Activated T-cell treated with anti-CD3 and anti-CD28 coated beads, Interleukin-2, amount 50 U/mL, for 24 hours (primary cell): Measurements from ENCODE around the gene ZMYND12.
A peak's percentile ranks its signal among the peaks of the same experiment; 100 is the strongest.

ENCODE experiments used
- DNase-seq: peaks from one replicate; pipeline ENCODE4 v3.0.0-alpha.2; 2020
- H3K27ac Mint-ChIP-seq: 2 replicates; pipeline ENCODE4 v1.8.0; 2020; ENCODE audit warnings: mild to moderate bottlenecking, mixed read lengths
- H3K27me3 Mint-ChIP-seq: 2 replicates; pipeline ENCODE4 v1.8.0; 2020; ENCODE audit warnings: mixed read lengths
- H3K36me3 Mint-ChIP-seq: 2 replicates; pipeline ENCODE4 v1.8.0; 2020; ENCODE audit warnings: low read depth, mixed read lengths
- H3K4me1 Mint-ChIP-seq: 2 replicates; pipeline ENCODE4 v1.8.0; 2020; ENCODE audit warnings: low read depth, mixed read lengths
- H3K4me3 Mint-ChIP-seq: 2 replicates; pipeline ENCODE4 v1.8.0; 2020; ENCODE audit warnings: mild to moderate bottlenecking, moderate library complexity, mixed read lengths
- H3K9me3 Mint-ChIP-seq: 2 replicates; pipeline ENCODE4 v1.8.0; 2020; ENCODE audit warnings: mixed read lengths

ZMYND12 gene

DNA sequence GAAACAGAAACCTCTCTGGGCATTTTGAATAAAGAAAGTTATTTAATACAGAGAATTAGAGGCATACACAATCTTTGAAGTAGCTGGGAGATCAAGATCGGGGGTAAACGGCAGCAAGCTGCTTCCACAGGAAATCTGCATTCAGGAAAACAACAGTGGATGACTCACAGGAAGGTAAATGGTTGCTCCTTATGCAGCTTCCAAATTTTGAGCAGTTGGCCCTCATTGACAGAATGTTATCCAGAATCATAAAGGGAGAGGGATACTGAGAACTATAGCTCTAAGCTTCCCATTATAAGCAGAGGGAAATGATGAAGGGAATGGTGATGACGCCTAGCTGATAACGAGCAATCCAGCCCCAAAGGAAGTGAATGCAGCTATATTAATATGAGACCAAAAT lies 28.6 kb downstream of the ZMYND12 start:
- Mint-ChIP-seq H3K4me3 (no peak overlapping the region), H3K27me3 (peaks cover 2% of the 10 kb centered on the region), H3K4me1 (no peaks in the 10 kb centered on the region), H3K9me3 (no peaks in the 10 kb centered on the region), H3K36me3 (no peaks in the 10 kb centered on the region), H3K27ac (no peak overlapping the region)
- no peak for DNase-seq

DNA sequence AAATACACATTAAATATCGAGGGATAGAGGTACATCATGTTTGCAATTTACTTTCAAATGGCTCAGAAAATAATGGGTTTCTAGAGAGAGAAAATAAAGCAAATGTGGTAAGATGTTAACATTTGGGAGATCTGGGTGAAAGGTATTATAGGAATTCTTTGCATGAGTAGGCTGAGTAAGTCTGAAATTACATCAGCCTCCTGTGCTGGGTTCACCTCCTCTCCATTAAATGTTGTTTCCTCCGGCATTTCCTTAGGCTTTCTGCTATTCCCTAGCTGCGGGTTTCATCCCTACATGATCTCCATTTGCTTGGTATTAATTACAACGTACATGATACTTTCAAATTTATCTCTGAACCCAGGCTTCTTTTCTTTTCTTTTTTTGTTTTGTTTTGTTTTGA lies 31.6 kb downstream of the ZMYND12 start:
- H3K9me3 Mint-ChIP-seq = no peaks in the 10 kb centered on the region
- no peak for DNase-seq
- H3K27ac Mint-ChIP-seq = no peak overlapping the region
- no peaks in the 10 kb centered on the region for H3K36me3 Mint-ChIP-seq
- no peak overlapping the region for H3K4me3 Mint-ChIP-seq
- peaks cover 7% of the 10 kb centered on the region for H3K27me3 Mint-ChIP-seq
- no peaks in the 10 kb centered on the region for H3K4me1 Mint-ChIP-seq

DNA sequence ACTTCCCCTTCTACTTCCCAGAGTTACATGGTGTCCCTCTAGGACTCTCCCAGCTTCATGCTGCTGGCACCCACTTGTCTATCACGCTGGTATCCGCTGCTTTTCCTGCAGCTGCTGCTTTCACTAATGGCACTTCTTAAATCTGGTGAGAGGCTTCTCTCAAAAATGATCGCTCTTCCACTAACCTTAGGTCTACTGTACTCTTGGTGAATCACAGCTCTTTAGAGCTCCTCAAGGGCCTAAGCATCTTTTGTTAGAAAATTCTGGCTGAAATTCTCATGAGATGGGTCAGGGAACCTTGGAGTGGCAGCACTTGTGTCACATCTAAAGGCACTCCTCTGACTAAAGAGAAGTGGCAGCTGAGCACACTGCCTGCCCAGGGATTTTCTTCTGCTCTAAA lies 32.1 kb downstream of the ZMYND12 start:
- peaks cover 7% of the 10 kb centered on the region for H3K27me3 Mint-ChIP-seq
- no peak overlapping the region for H3K27ac Mint-ChIP-seq
- H3K4me3 Mint-ChIP-seq = no peak overlapping the region
- no peaks in the 10 kb centered on the region for H3K4me1 Mint-ChIP-seq
- H3K9me3 Mint-ChIP-seq = no peaks in the 10 kb centered on the region
- H3K36me3 Mint-ChIP-seq = no peaks in the 10 kb centered on the region
- no peak for DNase-seq

DNA sequence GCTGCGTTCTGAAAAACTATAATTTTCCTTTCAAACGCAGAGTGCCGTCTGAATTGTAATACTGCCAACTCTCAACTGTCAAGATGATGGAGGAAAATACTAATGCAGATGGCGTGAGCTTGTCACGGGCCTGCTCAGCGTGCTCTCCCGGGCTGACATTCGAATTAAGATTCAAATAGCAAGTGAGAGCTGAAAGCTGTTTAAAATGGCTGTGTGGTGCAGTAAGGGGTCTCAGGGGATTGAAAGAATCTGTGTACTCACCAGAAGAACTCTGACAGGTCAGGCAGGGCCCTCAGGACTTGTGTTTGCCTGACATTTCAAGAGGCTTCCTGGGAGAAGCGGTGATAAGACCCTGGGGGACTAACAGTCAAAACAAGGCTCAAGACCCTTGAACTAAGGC lies 33.1 kb downstream of the ZMYND12 start:
- no peak overlapping the region for H3K27ac Mint-ChIP-seq
- no peaks in the 10 kb centered on the region for H3K36me3 Mint-ChIP-seq
- peaks cover 7% of the 10 kb centered on the region for H3K27me3 Mint-ChIP-seq
- no peaks in the 10 kb centered on the region for H3K4me1 Mint-ChIP-seq
- no peak for DNase-seq
- H3K4me3 Mint-ChIP-seq = no peak overlapping the region
- H3K9me3 Mint-ChIP-seq = no peaks in the 10 kb centered on the region

- Mint-ChIP-seq H3K27ac (no peak overlapping the region), H3K9me3 (no peaks in the 10 kb centered on the region), H3K4me3 (no peak overlapping the region), H3K27me3 (peaks cover 7% of the 10 kb centered on the region), H3K36me3 (no peaks in the 10 kb centered on the region), H3K4me1 (no peaks in the 10 kb centered on the region)
- DNase-seq = no peak
Observed at GRCh38 chr1:42420911-42421585, 34.8 kb downstream of the ZMYND12 start.

DNA sequence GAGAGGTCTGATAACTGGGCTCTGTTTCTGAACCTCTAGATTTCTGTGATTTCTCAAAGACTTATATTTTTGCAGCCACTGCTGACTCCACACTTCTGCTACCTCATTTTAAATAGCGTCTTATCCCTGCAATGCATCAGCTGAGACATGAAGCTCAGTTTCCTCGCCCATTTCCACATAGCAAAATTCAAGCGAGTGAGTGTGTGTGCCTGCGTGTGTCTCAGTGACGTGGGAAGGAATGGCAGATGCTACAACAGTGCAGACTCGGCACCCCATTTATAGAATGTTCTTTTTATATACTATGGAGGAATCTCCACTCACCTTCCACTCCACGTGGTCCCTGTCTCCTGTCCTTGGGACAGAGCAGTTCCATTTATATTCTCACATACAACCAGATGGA lies 35.7 kb downstream of the ZMYND12 start:
- no peak overlapping the region for H3K4me3 Mint-ChIP-seq
- peaks cover 7% of the 10 kb centered on the region for H3K27me3 Mint-ChIP-seq
- no peak overlapping the region for H3K27ac Mint-ChIP-seq
- H3K4me1 Mint-ChIP-seq = no peaks in the 10 kb centered on the region
- DNase-seq = no peak
- H3K36me3 Mint-ChIP-seq = no peaks in the 10 kb centered on the region
- H3K9me3 Mint-ChIP-seq = no peaks in the 10 kb centered on the region

- Mint-ChIP-seq H3K27me3 (peaks cover 7% of the 10 kb centered on the region), H3K27ac (no peak overlapping the region), H3K36me3 (no peaks in the 10 kb centered on the region), H3K4me3 (no peak overlapping the region), H3K9me3 (no peaks in the 10 kb centered on the region), H3K4me1 (no peaks in the 10 kb centered on the region)
- no peak for DNase-seq
Observed at GRCh38 chr1:42419126-42419821, 36.5 kb downstream of the ZMYND12 start.

DNA sequence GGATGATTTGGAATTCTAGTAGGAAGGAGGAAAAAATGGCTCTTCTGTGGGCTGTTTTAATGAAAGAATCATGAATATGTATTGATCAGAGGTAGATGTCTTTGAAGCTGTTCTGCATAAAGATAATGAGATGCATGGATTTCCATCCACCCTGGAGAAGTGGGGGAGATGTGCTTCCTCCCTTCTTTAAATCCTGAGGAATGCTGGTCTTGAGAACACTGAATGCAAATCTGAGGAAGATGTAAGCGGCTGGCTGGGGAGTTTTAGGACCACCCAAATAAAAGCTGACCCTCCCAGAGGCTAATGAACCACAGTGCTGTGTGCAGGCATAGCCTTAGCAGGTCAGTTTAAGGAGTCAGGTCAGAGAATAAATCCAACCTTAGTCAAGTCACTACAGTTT lies 37.3 kb downstream of the ZMYND12 start:
- no peak overlapping the region for H3K4me3 Mint-ChIP-seq
- no peaks in the 10 kb centered on the region for H3K36me3 Mint-ChIP-seq
- no peak overlapping the region for H3K27ac Mint-ChIP-seq
- H3K27me3 Mint-ChIP-seq = peaks cover 7% of the 10 kb centered on the region
- DNase-seq = no peak
- H3K9me3 Mint-ChIP-seq = no peaks in the 10 kb centered on the region
- no peaks in the 10 kb centered on the region for H3K4me1 Mint-ChIP-seq

- H3K4me3 Mint-ChIP-seq = no peak overlapping the region
- H3K4me1 Mint-ChIP-seq = no peaks in the 10 kb centered on the region
- H3K36me3 Mint-ChIP-seq = no peaks in the 10 kb centered on the region
- H3K27ac Mint-ChIP-seq = no peak overlapping the region
- peaks cover 5% of the 10 kb centered on the region for H3K27me3 Mint-ChIP-seq
- no peaks in the 10 kb centered on the region for H3K9me3 Mint-ChIP-seq
- no peak for DNase-seq
Observed at GRCh38 chr1:42417166-42417565, 38.7 kb downstream of the ZMYND12 start.

DNA sequence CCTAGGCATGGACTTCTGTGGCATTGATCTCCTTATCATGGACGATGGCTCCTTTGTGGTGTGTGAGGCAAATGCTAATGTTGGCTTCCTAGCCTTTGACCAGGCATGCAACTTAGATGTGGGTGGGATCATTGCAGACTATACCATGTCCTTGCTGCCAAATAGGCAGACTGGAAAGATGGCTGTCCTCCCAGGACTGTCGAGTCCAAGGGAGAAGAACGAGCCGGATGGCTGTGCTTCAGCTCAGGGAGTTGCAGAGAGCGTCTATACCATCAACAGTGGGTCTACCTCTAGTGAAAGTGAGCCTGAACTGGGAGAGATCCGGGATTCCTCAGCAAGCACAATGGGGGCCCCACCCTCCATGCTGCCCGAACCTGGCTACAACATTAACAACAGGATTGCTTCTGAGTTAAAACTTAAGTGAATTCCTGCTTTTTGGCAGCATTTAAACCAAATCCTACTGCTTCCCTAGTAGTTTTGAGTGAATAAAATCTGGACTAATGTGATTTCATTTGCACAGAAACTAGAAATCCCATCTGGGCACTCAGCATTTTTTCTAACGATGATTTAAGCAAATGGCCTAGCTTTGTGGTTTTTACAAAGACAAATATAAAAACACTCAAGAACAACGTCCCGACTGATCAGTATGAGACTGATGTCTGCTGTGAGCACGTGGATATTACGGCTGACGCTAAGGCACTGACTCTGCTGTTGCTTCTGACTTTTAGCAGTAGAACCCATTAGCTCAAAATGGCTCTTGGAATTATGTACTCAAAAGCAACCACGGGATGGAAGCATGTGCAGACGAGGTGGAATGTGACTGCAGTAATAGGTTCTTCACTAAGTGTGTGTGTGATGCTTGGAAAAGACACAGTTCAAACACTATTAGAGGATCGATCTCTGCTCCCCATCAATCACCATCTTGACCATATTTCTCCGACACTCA lies 41.0 kb downstream of the ZMYND12 start:
- no peaks in the 10 kb centered on the region for H3K36me3 Mint-ChIP-seq
- no peak overlapping the region for H3K4me3 Mint-ChIP-seq

DNA sequence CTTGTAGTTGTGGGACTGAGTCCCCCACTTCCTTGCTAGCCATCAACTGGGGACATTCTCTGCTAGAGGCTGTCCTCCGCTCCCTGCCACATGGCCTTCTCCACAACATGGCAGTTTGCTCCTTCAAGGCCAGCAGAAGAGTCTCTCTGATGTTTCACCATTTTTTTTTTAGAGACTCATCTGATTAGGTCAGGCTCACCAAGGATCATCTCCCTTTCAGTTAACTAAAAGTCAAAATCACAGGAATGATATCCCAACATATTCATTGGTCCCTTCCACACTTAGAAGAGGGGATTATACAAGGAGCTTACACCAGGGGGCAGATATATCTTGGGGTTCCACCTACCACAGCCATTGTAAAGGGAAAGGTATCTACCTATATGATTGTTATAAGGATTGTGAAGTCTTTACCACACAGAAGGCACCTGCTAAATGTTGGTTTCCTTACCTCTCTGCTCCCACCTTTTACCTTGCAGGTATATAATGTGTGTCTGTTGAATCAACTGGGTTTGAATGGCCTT lies 51.9 kb downstream of the ZMYND12 start:
- no peak for DNase-seq
- Mint-ChIP-seq H3K9me3 (no peaks in the 10 kb centered on the region), H3K27me3 (peaks cover 8% of the 10 kb centered on the region), H3K36me3 (no peaks in the 10 kb centered on the region), H3K4me1 (no peaks in the 10 kb centered on the region), H3K27ac (no peak overlapping the region), H3K4me3 (no peak overlapping the region)

More for the DNA sequence above, 41.0 kb downstream of the ZMYND12 start:
- Mint-ChIP-seq H3K4me1 (no peaks in the 10 kb centered on the region), H3K27me3 (peaks cover 3% of the 10 kb centered on the region), H3K27ac (no peak overlapping the region), H3K9me3 (no peaks in the 10 kb centered on the region)
- DNase-seq = no peak

DNA sequence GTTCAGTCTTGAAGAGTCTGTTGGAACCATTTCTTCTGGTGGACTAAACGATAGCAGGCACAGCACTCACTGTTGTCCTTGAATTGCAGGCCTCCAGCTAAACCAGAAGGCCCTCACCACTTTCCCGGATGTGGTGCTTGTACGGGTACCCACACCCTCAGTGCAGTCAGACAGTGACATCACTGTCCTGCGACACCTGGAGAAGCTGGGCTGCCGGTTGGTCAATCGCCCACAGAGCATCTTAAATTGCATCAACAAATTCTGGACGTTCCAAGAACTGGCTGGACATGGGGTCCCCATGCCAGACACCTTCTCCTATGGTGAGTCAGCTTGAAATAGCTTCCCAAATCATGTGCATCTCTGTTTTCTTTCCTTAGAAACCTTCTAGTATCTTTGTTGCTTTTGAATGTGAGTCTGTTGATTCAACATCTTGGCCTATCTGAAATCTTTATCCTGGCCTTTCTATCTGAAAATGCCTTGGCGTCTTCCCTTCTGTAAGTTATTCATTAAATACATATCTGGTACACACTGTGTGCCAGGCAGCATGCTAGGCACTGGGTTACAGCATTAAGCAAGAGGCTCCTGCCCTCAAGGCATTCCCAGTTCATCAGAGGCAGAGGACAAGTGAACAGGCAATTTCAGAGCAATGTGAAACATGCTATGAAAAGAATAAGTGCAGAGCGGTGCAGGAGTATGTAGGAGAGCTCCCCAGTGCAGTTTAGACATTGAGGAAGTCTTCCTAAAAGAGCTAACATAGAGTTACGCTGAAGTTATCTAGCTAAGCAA lies 56.3 kb downstream of the ZMYND12 start:
- H3K27ac Mint-ChIP-seq = no peak overlapping the region
- no peaks in the 10 kb centered on the region for H3K9me3 Mint-ChIP-seq
- H3K4me1 Mint-ChIP-seq = no peaks in the 10 kb centered on the region
- H3K36me3 Mint-ChIP-seq = no peaks in the 10 kb centered on the region
- H3K4me3 Mint-ChIP-seq = no peak overlapping the region
- H3K27me3 Mint-ChIP-seq = peaks cover 2% of the 10 kb centered on the region
- DNase-seq = no peak

DNA sequence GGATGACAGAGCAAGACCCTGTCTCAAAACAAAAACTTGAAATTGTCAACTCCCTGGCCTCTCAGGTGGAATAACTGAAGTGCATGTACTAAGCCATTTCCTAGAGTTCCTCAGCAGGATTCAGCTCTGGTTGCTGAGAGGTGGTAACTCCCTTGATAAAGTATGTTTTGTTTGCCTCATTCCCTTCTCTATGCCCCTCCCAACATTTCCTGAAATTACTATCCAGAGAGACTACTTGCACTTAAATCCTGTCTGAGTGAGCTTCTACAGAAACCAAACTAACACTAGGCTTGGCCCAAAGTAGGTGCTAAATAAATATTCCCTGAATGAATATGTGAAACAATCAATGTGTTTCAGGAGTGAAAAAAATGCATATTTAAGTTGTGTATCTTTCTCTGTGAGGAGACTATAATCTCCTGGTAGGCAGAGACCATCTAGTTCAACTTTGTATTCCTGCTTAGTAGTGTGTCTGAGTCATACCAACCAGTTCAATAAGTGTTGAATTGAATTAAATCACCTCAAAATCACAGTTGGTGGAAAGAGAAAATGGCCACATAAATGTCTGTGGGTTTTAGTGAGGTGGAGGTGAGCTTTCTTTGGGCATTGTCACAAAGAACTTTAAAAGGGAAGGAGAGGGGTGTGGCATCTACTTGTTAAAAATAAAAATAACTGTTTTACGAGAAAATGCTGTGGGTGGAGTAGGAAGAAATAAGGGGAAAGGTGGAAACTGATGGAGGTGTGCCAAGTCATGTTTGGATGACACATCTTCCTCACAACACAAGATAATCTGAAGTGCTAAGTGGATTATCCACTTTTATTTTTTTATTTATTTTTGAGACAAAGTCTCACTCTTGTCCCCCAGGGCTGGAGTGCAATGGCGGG lies 62.6 kb downstream of the ZMYND12 start:
- peak overlapping the region; percentile 12 for H3K27ac Mint-ChIP-seq
- peaks cover 10% of the 10 kb centered on the region for H3K4me1 Mint-ChIP-seq
- H3K9me3 Mint-ChIP-seq = no peaks in the 10 kb centered on the region
- H3K27me3 Mint-ChIP-seq = peaks cover 2% of the 10 kb centered on the region
- DNase-seq = no peak
- no peak overlapping the region for H3K4me3 Mint-ChIP-seq
- H3K36me3 Mint-ChIP-seq = no peaks in the 10 kb centered on the region
